ENCODE measurements around the gene OR6T1.

Gene OR6T1

GRCh38 chr11:123945132-123945531 is 1.5 kb upstream of the OR6T1 start:
- Histone ChIP-seq H3K36me3 (ENCODE audit: control insufficient read depth in 2 of 2, insufficient read depth in 1 of 2, low read length in 2 of 2) (no peaks in the 10 kb centered on the region), H3K4me3 (ENCODE audit: low read depth, low read length) (no peak overlapping the region), H3K9me3 (ENCODE audit: control insufficient read depth, insufficient read depth, low read depth, low read length) (no peaks in the 10 kb centered on the region), H3K27ac (ENCODE audit: extremely low read depth, low read depth, low read length) (no peak overlapping the region), H3K4me1 (ENCODE audit: control insufficient read depth, insufficient read depth, low read length) (no peaks in the 10 kb centered on the region)
- TF ChIP-seq ZBTB7A (tag by site-specific recombination; IDR thresholded peaks at IDR 0.05; ENCODE audit: low read depth), result no peak
- TF ChIP-seq ZBTB8A (tag by site-specific recombination; IDR thresholded peaks at IDR 0.05), result no peak
- ChIA-PET POLR2A (no interaction called here), CTCF (no interaction called here)

GRCh38 chr11:123942413-123942812 is 1.2 kb downstream of the OR6T1 start:
- CTCF ChIA-PET, result no interaction called here
- no peaks in the 10 kb centered on the region for H3K4me1 ChIP-seq (ENCODE audit: control insufficient read depth, insufficient read depth, low read length)
- no peaks in the 10 kb centered on the region for H3K36me3 ChIP-seq (ENCODE audit: control insufficient read depth in 2 of 2, insufficient read depth in 1 of 2, low read length in 2 of 2)
- no peak overlapping the region for H3K27ac ChIP-seq (ENCODE audit: extremely low read depth, low read depth, low read length)
- no peaks in the 10 kb centered on the region for H3K9me3 ChIP-seq (ENCODE audit: control insufficient read depth, insufficient read depth, low read depth, low read length)
- H3K4me3 ChIP-seq (ENCODE audit: low read depth, low read length), result no peak overlapping the region
- POLR2A ChIA-PET, result no interaction called here
- TF ChIP-seq HOXA7 (CRISPR knock-in tag; IDR thresholded peaks at IDR 0.05; ENCODE audit: borderline replicate concordance) (no peak), ZXDB (tag by site-specific recombination; IDR thresholded peaks at IDR 0.05) (no peak)

GRCh38 chr11:123939317-123939716 is 4.3 kb downstream of the OR6T1 start, which contains the start of gene OR4D5:
Gene OR4D5, plus strand, starts transcription at chr11:123939617. Its CDS starts 0 bp downstream, at chr11:123939617.
- no peak within 1 kb of the TSS for H3K4me3 ChIP-seq (ENCODE audit: low read depth, low read length)
- TF ChIP-seq CTCF (tag by site-specific recombination; IDR thresholded peaks at IDR 0.05), result no peak
- TF ChIP-seq ZNF341 (tag by site-specific recombination; IDR thresholded peaks at IDR 0.05; ENCODE audit: low read depth), result no peak
- no peak for TF ChIP-seq ZNF24 (tag by site-specific recombination; IDR thresholded peaks at IDR 0.05)
- TF ChIP-seq EGR2 (tag by site-specific recombination; IDR thresholded peaks at IDR 0.05; ENCODE audit: low read depth), result no peak
- TF ChIP-seq ZNF529 (tag by site-specific recombination; IDR thresholded peaks at IDR 0.05; ENCODE audit: insufficient replicate concordance), result no peak
- no peak within 1 kb of the TSS for H3K27ac ChIP-seq (ENCODE audit: extremely low read depth, low read depth, low read length)
- H3K9me3 ChIP-seq (ENCODE audit: control insufficient read depth, insufficient read depth, low read depth, low read length), result no peaks in the 10 kb centered on the region
- no peaks in the 10 kb centered on the region for H3K4me1 ChIP-seq (ENCODE audit: control insufficient read depth, insufficient read depth, low read length)
- H3K36me3 ChIP-seq (ENCODE audit: control insufficient read depth in 2 of 2, insufficient read depth in 1 of 2, low read length in 2 of 2), result no peaks in the 10 kb centered on the region
- CTCF ChIA-PET, result no interaction called here
- POLR2A ChIA-PET, result no interaction called here

- H3K27ac ChIP-seq (ENCODE audit: extremely low read depth, low read depth, low read length), result no peak overlapping the region
- TF ChIP-seq ZBTB48 (tag by site-specific recombination; IDR thresholded peaks at IDR 0.05), result no peak
- no peak for TF ChIP-seq ZNF580 (tag by site-specific recombination; IDR thresholded peaks at IDR 0.05)
- no peak for TF ChIP-seq ZNF155 (tag by site-specific recombination; IDR thresholded peaks at IDR 0.05)
- TF ChIP-seq ZNF223 (tag by site-specific recombination; IDR thresholded peaks at IDR 0.05), result no peak
- TF ChIP-seq ZFP37 (tag by site-specific recombination; IDR thresholded peaks at IDR 0.05), result no peak
- no peak for TF ChIP-seq ZNF146 (tag by site-specific recombination; IDR thresholded peaks at IDR 0.05)
- no peak for TF ChIP-seq ZNF621 (tag by site-specific recombination; IDR thresholded peaks at IDR 0.05)
- TF ChIP-seq ZNF266 (tag by site-specific recombination; IDR thresholded peaks at IDR 0.05; ENCODE audit: low read depth), result no peak
- no peak for TF ChIP-seq ZNF335 (tag by site-specific recombination; conservative IDR thresholded peaks at IDR 0.05)
- TF ChIP-seq GLI2 (tag by site-specific recombination; IDR thresholded peaks at IDR 0.05; ENCODE audit: borderline replicate concordance, low read depth), result no peak
- POLR2A ChIA-PET, result no interaction called here
- no peaks in the 10 kb centered on the region for H3K4me1 ChIP-seq (ENCODE audit: control insufficient read depth, insufficient read depth, low read length)
- no peaks in the 10 kb centered on the region for H3K36me3 ChIP-seq (ENCODE audit: control insufficient read depth in 2 of 2, insufficient read depth in 1 of 2, low read length in 2 of 2)
- no peaks in the 10 kb centered on the region for H3K9me3 ChIP-seq (ENCODE audit: control insufficient read depth, insufficient read depth, low read depth, low read length)
- no peak overlapping the region for H3K4me3 ChIP-seq (ENCODE audit: low read depth, low read length)
- CTCF ChIA-PET, result no interaction called here
Measured at GRCh38 chr11:123924027-123924426, 19.6 kb downstream of the OR6T1 start.
